ENCODE measurements around the gene SDC3.

SDC3 gene

GRCh38 chr1:30823969-30824735 lies 84.4 kb downstream of the SDC3 start:
- in situ Hi-C loops (cut with MboI; ENCODE audit: low sequenced_read_pairs) = no loop called here

GRCh38 chr1:30823627-30823968 lies 85.0 kb downstream of the SDC3 start:
- in situ Hi-C loops (cut with MboI; ENCODE audit: low sequenced_read_pairs) = no loop called here

DNA sequence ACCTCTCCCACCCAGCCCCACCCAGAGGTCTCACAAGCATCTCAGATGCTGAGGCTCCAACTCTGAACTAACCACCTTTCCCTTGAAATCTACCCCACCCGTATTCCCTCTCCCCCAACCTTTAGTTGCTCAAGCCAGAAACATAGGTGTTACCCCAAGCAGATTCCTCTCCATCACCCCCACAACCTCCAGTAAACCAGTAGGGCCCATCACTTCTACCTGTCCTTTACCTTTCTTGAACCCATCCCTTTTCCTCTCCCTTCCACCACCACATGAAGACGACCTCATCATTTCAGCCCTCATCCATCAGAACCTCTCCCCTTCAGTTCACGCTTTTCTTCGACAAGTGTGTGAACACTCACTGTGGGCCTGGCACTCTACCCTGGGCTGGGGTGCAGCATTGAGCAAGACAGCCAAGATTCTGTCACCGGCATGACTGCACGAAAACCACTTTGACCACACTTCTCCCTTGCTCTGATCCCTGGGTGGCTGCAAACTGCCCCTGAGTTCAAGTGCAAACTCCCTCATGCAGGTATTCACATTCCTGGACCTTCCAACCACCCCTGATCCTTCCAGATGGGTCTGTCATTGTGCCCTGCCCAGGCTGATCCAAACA lies 85.5 kb downstream of the SDC3 start:
- in situ Hi-C loops (cut with MboI; ENCODE audit: low sequenced_read_pairs) = no loop called here

DNA sequence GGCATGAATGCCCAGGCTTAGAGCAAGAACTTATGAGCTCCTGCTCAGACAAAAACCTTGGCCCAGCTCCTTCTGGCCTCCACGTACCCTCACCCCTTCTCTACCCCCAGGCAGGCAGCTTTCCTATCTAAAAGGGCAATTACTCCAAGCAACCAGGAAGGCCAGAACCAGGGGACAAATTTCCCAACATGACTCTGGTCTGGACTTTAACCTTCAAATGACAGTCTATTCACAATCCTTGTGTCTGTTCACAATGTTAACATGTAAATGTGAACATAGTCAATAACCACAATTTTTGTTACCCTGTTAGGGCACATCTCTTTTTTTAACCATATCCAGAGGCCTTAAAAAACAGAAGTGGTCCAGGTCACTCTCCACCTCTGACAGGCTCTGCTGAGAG lies 86.6 kb downstream of the SDC3 start:
- in situ Hi-C loops (cut with MboI; ENCODE audit: low sequenced_read_pairs) = no loop called here

DNA sequence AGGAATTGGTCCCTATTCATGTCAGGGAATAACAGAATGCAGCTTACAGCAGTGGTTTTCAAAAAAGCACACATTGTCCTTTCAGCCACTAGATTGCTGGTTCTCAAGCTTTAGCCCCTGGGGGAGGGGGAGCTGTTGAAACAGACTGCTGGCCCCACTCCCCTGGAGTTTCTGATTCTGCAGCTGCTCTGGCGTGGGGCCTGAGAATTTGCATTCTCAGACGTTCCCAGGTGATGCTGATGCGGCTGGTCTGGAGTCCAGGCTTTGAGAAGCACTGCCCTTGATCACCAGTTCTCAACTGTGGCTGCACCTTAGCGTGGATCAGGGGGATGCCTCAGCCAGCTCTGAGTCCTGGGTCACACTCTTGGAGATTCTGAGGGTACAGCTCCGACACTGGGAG lies 88.3 kb downstream of the SDC3 start:
- in situ Hi-C loops (cut with MboI; ENCODE audit: low sequenced_read_pairs) = no loop called here

Measured in HL-60/S4 (cell line).